ENCODE results near the gene MYO16.
"Not testable (repeated sequence)": the region's sequence is repeated elsewhere in the genome, so short reads cannot be mapped to it uniquely, and the experiment has no call there.

Gene MYO16

DNA sequence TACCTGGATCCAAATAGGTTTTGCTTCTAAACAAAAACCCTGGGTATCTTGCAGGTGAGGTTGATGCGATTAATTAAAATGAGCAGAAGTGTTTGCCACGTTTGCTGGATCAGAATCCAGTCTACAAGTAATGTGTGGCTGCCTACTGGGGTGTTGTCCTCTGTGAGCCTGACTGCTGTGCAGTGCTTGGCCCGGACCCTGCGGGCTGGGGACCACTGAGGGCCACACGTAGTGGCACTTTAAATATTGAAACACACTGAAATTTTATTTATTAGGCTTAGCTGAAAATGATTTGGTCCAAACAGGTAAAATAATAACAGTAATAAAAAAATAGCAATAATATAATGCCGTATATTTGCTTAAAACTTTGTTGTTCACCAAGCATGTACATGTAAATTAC is 338.0 kb downstream of the MYO16 start:
- H3K36me3 Mint-ChIP-seq (ENCODE audit: low read depth), result no peaks in the 10 kb centered on the region
- no peak overlapping the region for H3K4me3 Mint-ChIP-seq

DNA sequence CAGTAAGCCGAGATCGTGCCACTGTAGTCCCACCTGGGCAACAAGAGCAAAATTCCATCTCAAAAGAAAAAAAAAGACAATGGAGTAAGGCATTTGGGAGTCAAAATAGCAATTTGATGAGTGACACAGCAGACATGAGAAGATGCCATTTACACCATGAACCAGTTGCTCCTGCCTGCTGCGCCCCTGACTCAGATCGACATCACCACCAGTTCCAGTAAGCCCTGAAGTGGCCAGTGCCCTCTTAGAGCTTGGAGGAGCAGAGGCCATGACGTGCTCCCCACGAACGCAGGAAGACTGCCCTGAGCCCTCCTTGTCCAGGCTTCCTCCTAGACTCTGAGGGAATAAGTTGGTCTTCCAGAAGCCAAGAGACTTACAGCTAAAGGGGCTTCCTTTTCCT is 339.2 kb downstream of the MYO16 start:
- no peak overlapping the region for H3K27ac Mint-ChIP-seq
- H3K36me3 Mint-ChIP-seq (ENCODE audit: low read depth), result no peaks in the 10 kb centered on the region
- H3K27me3 Mint-ChIP-seq (ENCODE audit: low read depth), result no peaks in the 10 kb centered on the region
- H3K4me3 Mint-ChIP-seq, result no peak overlapping the region
- no peaks in the 10 kb centered on the region for H3K9me3 Mint-ChIP-seq
- DNase-seq (ENCODE audit: low spot score), result no peak
- no peaks in the 10 kb centered on the region for H3K4me1 Mint-ChIP-seq (ENCODE audit: low read depth)

More for the DNA sequence above, 338.0 kb downstream of the MYO16 start:
- DNase-seq (ENCODE audit: low spot score), result no peak
- Mint-ChIP-seq H3K27ac (no peak overlapping the region), H3K4me1 (ENCODE audit: low read depth) (no peaks in the 10 kb centered on the region), H3K9me3 (no peaks in the 10 kb centered on the region), H3K27me3 (ENCODE audit: low read depth) (no peaks in the 10 kb centered on the region)

DNA sequence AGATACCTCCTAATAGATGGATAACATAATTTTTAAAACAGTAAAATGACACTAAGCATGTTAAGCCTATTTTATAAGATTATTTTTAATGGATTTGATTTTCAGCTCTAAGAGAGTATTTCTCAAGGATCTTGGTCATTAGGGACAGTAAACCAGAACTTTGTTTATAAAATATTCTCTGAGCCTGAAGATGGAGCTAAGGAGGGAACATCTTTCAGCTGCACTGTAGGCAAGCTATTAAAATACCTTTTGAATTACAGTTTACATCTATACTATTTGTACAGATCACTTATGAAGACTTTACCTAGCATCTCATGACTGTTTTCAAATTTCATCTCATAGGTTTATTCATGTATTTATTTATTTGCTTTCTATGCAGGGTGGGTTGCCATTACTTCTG is 345.3 kb downstream of the MYO16 start:
- H3K36me3 Mint-ChIP-seq (ENCODE audit: low read depth), result no peaks in the 10 kb centered on the region
- H3K4me3 Mint-ChIP-seq, result no peak overlapping the region
- DNase-seq (ENCODE audit: low spot score), result no peak
- no peaks in the 10 kb centered on the region for H3K9me3 Mint-ChIP-seq
- no peaks in the 10 kb centered on the region for H3K4me1 Mint-ChIP-seq (ENCODE audit: low read depth)
- peaks cover 2% of the 10 kb centered on the region for H3K27me3 Mint-ChIP-seq (ENCODE audit: low read depth)
- H3K27ac Mint-ChIP-seq, result no peak overlapping the region

DNA sequence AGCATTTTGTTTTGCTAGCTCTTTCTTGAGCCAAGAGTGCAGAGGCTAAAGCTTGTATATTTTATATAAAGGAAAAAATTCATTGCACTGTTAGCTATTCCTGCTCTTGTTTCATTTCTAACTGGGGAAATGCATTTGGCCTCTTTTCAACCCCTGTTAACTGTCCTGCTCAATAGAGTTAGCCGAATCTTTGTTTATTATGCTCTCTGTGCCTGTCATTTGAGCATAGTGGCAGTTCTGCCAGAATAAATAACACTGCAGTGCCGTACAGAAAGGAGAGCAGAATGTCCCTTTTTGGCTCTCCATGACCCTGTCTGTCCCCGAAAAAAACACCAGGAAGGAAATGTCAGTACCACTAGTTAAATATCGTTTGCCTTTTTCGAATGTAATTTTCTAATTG is 350.8 kb downstream of the MYO16 start:
- H3K36me3 Mint-ChIP-seq (ENCODE audit: low read depth), result no peaks in the 10 kb centered on the region
- peaks cover 5% of the 10 kb centered on the region for H3K27me3 Mint-ChIP-seq (ENCODE audit: low read depth)
- no peak overlapping the region for H3K27ac Mint-ChIP-seq
- no peaks in the 10 kb centered on the region for H3K9me3 Mint-ChIP-seq
- no peak for DNase-seq (ENCODE audit: low spot score)
- no peaks in the 10 kb centered on the region for H3K4me1 Mint-ChIP-seq (ENCODE audit: low read depth)
- H3K4me3 Mint-ChIP-seq, result no peak overlapping the region

DNA sequence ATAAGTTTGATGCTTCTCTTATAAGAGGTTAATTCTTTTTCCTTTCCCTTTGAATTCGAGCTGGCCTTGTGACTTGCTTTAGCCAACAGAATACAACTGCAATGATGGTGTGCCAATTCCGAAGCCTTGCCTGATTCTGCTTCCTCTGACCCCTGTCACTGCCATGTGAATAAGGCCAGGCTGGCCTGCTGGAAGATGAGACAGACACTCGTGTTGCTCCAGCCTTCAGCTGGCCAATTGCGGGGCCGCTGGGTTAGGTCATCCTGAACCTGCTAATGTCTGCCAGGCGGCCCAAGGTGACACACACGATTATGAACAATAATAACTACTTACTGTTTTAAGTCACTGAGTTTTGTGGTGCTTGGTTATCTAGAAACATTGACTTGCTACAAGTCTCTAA is 352.0 kb downstream of the MYO16 start:
- H3K9me3 Mint-ChIP-seq, result no peaks in the 10 kb centered on the region
- DNase-seq (ENCODE audit: low spot score), result no peak
- peaks cover 3% of the 10 kb centered on the region for H3K27me3 Mint-ChIP-seq (ENCODE audit: low read depth)
- no peak overlapping the region for H3K27ac Mint-ChIP-seq
- no peaks in the 10 kb centered on the region for H3K36me3 Mint-ChIP-seq (ENCODE audit: low read depth)
- H3K4me3 Mint-ChIP-seq, result no peak overlapping the region
- H3K4me1 Mint-ChIP-seq (ENCODE audit: low read depth), result no peaks in the 10 kb centered on the region

DNA sequence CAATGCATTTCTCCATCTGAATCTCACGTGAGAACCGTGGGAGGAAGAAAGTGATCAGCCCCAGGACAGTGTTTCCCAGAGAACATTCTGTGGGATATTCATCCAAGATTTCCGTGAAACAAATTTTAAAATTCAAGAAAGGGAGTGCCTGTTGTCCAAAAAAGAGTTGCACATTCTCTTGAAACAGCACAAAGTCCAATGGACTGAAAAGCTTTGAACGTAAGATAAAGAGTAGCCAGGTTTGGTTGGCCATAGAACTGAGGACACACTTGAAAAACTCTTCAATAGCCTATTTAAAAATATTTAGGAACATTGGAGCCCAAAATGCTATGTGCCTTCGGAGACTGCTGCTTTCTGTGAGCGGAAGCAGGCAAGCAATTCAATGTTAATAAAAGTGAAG is 353.9 kb downstream of the MYO16 start:
- Mint-ChIP-seq H3K36me3 (ENCODE audit: low read depth) (no peaks in the 10 kb centered on the region), H3K4me1 (ENCODE audit: low read depth) (no peaks in the 10 kb centered on the region), H3K4me3 (no peak overlapping the region), H3K27ac (no peak overlapping the region), H3K27me3 (ENCODE audit: low read depth) (peaks cover 3% of the 10 kb centered on the region), H3K9me3 (no peaks in the 10 kb centered on the region)
- no peak for DNase-seq (ENCODE audit: low spot score)

DNA sequence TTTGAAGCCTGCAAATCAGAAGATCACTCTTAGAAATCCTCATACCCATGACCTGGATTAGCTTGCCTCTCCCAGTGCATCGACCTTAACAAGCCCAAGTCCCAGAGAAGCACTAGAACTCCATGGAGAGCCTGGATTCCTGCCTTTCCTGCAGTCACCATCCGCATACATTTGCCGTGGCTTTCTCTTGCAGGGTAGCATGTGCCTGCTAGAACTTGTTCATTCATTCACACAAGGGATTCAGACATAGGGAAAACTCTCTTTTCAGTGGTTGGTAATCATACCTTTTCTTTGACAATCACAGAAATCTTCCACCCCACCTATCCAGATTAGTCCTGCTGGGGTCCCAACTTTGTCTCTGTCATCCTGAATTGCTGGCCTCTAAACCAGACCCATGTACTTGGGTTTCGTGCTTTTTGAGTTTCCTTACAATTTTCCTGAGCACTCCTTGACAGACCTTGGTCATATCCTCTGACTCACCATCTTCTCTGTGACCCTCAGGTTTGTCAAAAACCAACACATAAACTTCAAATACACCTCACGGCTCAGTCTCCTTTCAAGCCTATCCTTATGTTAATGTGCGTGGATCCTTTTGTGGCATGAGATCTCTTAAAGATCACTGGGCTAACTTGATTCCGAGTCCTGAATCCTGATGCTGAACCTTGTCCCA is 355.0 kb downstream of the MYO16 start:
- Mint-ChIP-seq H3K9me3 (no peaks in the 10 kb centered on the region), H3K27ac (no peak overlapping the region), H3K27me3 (ENCODE audit: low read depth) (peaks cover 3% of the 10 kb centered on the region), H3K4me1 (ENCODE audit: low read depth) (no peaks in the 10 kb centered on the region), H3K36me3 (ENCODE audit: low read depth) (no peaks in the 10 kb centered on the region), H3K4me3 (no peak overlapping the region)
- DNase-seq (ENCODE audit: low spot score), result no peak

DNA sequence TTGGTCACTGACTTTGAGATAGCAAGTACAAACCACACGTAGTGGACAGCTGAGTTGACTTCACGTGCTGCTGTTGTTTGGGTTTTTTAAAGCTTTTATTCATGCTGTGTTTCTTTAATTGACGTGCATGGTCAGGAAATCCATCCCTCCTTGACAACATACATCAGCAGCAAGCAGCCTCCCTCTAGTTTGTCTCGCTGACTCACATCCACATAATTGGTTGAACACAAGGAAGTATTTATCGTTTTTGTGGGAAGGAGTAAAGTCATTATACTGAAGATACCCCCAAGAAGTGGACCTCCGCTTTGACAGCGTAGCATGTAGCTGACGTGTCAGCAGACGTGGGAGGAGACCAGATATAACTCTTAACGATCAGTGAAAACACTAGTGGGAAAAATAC is 355.8 kb downstream of the MYO16 start:
- H3K9me3 Mint-ChIP-seq, result no peaks in the 10 kb centered on the region
- H3K27me3 Mint-ChIP-seq (ENCODE audit: low read depth), result peaks cover 3% of the 10 kb centered on the region

DNA sequence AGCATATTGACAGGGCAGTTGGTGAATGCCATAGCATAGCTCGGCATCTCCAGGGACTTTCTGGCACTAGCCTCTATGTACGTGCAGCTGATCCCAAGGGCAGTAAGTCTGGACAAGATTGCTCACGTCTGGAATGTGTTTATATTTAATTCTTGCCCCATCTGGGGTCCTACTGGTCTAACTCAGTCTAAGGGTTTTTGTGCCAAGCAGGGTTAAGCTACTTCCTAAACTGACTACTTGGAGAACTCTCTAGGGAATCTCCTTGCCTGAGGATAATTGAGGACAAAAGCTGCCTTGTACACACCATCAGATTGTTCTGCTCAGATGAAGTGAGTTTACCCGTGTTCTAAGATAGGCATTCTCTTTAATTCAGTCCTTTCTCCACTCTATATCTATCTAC is 358.1 kb downstream of the MYO16 start:
- no peak for DNase-seq (ENCODE audit: low spot score)
- H3K9me3 Mint-ChIP-seq, result no peaks in the 10 kb centered on the region
- H3K27ac Mint-ChIP-seq, result no peak overlapping the region
- H3K4me1 Mint-ChIP-seq (ENCODE audit: low read depth), result no peaks in the 10 kb centered on the region
- H3K36me3 Mint-ChIP-seq (ENCODE audit: low read depth), result no peaks in the 10 kb centered on the region
- H3K27me3 Mint-ChIP-seq (ENCODE audit: low read depth), result no peaks in the 10 kb centered on the region
- no peak overlapping the region for H3K4me3 Mint-ChIP-seq

More for the DNA sequence above, 355.8 kb downstream of the MYO16 start:
- no peaks in the 10 kb centered on the region for H3K36me3 Mint-ChIP-seq (ENCODE audit: low read depth)
- no peak overlapping the region for H3K27ac Mint-ChIP-seq
- H3K4me3 Mint-ChIP-seq, result no peak overlapping the region
- no peak for DNase-seq (ENCODE audit: low spot score)
- H3K4me1 Mint-ChIP-seq (ENCODE audit: low read depth), result no peaks in the 10 kb centered on the region

DNA sequence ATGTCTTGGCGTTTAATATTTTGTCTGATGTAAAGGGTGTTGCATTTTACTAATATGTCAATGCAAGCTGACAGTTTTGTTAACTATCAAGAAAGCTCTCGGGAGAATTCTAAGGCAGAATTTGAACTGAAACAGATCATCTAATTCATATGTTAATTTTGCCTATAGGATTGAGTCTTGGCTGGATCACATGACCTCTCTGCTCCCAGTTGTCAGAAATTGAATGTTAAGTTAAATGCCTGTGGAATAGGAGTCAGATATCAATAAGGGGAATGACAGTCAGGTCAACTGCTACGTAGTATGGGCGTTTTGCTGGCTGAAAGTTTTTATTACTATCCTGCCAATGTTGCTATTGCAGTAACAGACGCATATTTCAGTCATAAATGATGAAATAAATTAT is 358.5 kb downstream of the MYO16 start:
- H3K4me3 Mint-ChIP-seq, result no peak overlapping the region
- no peaks in the 10 kb centered on the region for H3K36me3 Mint-ChIP-seq (ENCODE audit: low read depth)
- no peaks in the 10 kb centered on the region for H3K4me1 Mint-ChIP-seq (ENCODE audit: low read depth)
- H3K9me3 Mint-ChIP-seq, result no peaks in the 10 kb centered on the region
- H3K27ac Mint-ChIP-seq, result no peak overlapping the region
- no peaks in the 10 kb centered on the region for H3K27me3 Mint-ChIP-seq (ENCODE audit: low read depth)
- DNase-seq (ENCODE audit: low spot score), result no peak

DNA sequence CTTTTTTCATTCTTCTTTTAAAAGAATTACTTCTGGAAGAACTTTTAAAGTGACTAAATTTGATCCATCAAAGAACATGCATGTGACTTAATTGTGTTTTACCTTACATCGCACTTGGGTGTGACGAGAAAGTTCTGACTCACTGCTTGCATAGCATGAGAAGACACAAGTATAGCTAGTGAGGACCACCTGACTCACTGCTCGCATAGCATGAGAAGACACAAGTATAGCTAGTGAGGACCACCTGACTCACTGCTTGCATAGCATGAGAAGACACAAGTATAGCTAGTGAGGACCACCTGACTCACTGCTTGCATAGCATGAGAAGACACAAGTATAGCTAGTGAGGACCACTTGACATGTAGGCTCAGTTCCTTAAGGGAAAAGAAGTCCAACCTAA is 362.0 kb downstream of the MYO16 start:
- not testable (repeated sequence) for H3K4me3 Mint-ChIP-seq; H3K4me1 Mint-ChIP-seq (ENCODE audit: low read depth); DNase-seq (ENCODE audit: low spot score); H3K27ac Mint-ChIP-seq; H3K27me3 Mint-ChIP-seq (ENCODE audit: low read depth); H3K9me3 Mint-ChIP-seq; H3K36me3 Mint-ChIP-seq (ENCODE audit: low read depth)

DNA sequence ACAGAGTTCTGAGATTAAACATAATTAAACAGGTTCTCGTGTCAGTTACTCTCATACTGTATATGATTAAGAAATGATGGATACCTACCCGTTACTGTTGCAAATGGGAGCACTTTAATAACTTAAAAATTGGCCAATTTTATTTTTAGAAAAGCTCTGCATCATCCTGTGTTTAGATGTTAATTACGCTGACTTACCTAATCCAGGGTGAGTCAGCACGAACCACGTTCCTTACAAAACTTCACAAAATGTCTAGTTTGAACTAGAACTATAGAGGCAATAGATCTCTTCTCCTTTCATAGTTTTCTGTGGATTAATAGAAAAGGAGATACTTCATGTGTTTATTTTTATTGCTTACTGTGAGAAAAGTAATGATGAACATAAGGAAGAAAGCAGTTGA is 363.9 kb downstream of the MYO16 start:
- no peak overlapping the region for H3K27ac Mint-ChIP-seq
- H3K4me1 Mint-ChIP-seq (ENCODE audit: low read depth), result no peaks in the 10 kb centered on the region
- no peaks in the 10 kb centered on the region for H3K9me3 Mint-ChIP-seq
- H3K27me3 Mint-ChIP-seq (ENCODE audit: low read depth), result no peaks in the 10 kb centered on the region
- H3K36me3 Mint-ChIP-seq (ENCODE audit: low read depth), result no peaks in the 10 kb centered on the region
- no peak for DNase-seq (ENCODE audit: low spot score)
- no peak overlapping the region for H3K4me3 Mint-ChIP-seq

DNA sequence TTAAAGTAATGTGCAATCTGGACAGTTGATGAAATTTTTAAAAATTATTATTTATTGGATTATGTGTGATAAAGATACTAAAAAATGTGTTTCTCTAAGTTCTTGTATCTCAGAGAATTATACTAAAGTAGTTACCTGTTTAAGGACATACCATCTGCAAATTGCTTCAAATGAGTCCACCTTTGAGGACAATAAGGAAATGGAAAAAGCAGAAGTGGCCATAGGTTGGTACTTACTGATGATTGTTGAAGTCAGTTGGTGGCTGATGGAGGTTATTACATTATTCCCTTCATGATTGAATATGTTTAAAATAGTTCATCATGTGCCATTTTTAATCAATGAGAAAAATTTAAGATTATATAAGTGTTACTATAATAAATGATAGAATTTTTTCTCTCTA is 367.0 kb downstream of the MYO16 start:
- no peaks in the 10 kb centered on the region for H3K36me3 Mint-ChIP-seq (ENCODE audit: low read depth)
- no peaks in the 10 kb centered on the region for H3K27me3 Mint-ChIP-seq (ENCODE audit: low read depth)
- H3K4me1 Mint-ChIP-seq (ENCODE audit: low read depth), result no peaks in the 10 kb centered on the region
- no peak for DNase-seq (ENCODE audit: low spot score)
- H3K27ac Mint-ChIP-seq, result no peak overlapping the region
- H3K9me3 Mint-ChIP-seq, result no peaks in the 10 kb centered on the region
- H3K4me3 Mint-ChIP-seq, result no peak overlapping the region

DNA sequence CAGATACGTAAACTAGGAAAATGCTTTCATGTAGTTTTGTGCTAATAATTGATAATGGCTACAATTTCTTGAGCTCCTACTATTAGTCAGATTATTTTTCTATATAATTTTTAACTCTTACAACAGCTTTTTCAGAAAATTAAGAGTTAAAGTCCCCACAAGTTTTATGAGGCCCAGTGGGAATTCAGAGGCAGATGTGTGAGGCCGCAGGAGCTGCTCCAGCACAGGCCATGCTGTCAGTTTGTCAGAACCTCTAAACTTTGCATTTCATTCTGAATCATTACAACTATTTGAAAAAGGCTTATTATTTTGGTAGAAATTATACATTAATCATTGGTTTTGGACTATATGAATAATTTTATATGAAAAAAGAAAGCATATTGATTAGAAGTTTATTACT is 370.8 kb downstream of the MYO16 start:
- DNase-seq (ENCODE audit: low spot score), result no peak
- Mint-ChIP-seq H3K27me3 (ENCODE audit: low read depth) (no peaks in the 10 kb centered on the region), H3K4me1 (ENCODE audit: low read depth) (no peaks in the 10 kb centered on the region), H3K36me3 (ENCODE audit: low read depth) (no peaks in the 10 kb centered on the region), H3K4me3 (no peak overlapping the region), H3K9me3 (no peaks in the 10 kb centered on the region), H3K27ac (no peak overlapping the region)

DNA sequence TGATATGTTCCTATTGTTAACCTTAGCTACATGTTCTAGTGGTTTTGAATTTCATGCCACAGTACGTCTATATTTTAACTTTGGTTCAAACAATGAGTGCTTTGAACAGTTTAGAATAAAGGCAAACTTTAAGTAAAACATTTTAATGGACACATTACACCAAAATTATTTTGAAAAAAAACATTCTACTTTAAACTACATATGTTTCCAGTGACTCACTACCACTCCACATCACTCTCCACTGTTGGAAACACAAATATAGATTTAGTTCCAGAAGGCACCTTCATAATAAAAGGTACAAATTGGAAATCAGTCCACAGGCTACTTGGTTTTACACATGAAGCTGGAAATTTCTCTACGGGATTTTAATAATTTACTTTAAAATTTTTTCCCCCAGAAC is 373.5 kb downstream of the MYO16 start:
- Mint-ChIP-seq H3K27me3 (ENCODE audit: low read depth) (no peaks in the 10 kb centered on the region), H3K36me3 (ENCODE audit: low read depth) (no peaks in the 10 kb centered on the region), H3K4me1 (ENCODE audit: low read depth) (no peaks in the 10 kb centered on the region), H3K4me3 (no peak overlapping the region), H3K9me3 (no peaks in the 10 kb centered on the region), H3K27ac (no peak overlapping the region)
- DNase-seq (ENCODE audit: low spot score), result no peak

Data from T-helper 2 cell treated with Interferon-gamma antibody and Interleukin-4, amounts not matched to agents 5 μg/mL and 100 μg/mL, for 36 hours (primary cell).